OCI-LY7 (cell line): ENCODE measurements around the gene EIF5A.

Experiments
- CTCF ChIP-seq: fragments of 200-600 bp; sonication (generic); conservative IDR thresholded peaks from 2 replicates; pipeline ENCODE4 v1.5.1; 2014; ENCODE audit warnings: mild to moderate bottlenecking, antibody characterized with exemption, low read length, moderate library complexity, mixed read lengths
- EZH2phosphoT487 ChIP-seq: fragments of 200-600 bp; sonication (generic); IDR thresholded peaks from 2 replicates; pipeline ENCODE4 v1.6.1; 2018; ENCODE audit warnings: low read depth, borderline replicate concordance, mild to moderate bottlenecking, mixed run types, antibody characterized with exemption, low read length, moderate library complexity, mixed read lengths

GRCh38 chr17:7314719-7315569 is 7.5 kb downstream of the EIF5A start, which contains the start of gene GPS2:
- no peak for TF ChIP-seq CTCF
- no peak for TF ChIP-seq EZH2phosphoT487
